GM12874 (cell line): ENCODE results near the gene SRBD1.

Experiments
- TF ChIP-seq, protein P1 (sequence below): IDR thresholded peaks from 2 replicates; pipeline ENCODE4 v1.5.1; 2011; ENCODE audit warnings: low read depth, mild to moderate bottlenecking, control low read depth, low read length, moderate library complexity; ENCODE audit not compliant: insufficient read depth

The SRBD1 gene, protein sequence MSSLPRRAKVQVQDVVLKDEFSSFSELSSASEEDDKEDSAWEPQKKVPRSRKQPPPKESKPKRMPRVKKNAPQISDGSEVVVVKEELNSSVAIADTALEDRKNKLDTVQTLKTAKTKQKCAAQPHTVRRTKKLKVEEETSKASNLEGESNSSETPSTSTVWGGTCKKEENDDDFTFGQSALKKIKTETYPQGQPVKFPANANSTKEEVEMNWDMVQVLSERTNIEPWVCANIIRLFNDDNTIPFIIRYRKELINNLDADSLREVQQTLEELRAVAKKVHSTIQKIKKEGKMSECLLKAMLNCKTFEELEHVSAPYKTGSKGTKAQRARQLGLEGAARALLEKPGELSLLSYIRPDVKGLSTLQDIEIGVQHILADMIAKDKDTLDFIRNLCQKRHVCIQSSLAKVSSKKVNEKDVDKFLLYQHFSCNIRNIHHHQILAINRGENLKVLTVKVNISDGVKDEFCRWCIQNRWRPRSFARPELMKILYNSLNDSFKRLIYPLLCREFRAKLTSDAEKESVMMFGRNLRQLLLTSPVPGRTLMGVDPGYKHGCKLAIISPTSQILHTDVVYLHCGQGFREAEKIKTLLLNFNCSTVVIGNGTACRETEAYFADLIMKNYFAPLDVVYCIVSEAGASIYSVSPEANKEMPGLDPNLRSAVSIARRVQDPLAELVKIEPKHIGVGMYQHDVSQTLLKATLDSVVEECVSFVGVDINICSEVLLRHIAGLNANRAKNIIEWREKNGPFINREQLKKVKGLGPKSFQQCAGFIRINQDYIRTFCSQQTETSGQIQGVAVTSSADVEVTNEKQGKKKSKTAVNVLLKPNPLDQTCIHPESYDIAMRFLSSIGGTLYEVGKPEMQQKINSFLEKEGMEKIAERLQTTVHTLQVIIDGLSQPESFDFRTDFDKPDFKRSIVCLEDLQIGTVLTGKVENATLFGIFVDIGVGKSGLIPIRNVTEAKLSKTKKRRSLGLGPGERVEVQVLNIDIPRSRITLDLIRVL

DNA sequence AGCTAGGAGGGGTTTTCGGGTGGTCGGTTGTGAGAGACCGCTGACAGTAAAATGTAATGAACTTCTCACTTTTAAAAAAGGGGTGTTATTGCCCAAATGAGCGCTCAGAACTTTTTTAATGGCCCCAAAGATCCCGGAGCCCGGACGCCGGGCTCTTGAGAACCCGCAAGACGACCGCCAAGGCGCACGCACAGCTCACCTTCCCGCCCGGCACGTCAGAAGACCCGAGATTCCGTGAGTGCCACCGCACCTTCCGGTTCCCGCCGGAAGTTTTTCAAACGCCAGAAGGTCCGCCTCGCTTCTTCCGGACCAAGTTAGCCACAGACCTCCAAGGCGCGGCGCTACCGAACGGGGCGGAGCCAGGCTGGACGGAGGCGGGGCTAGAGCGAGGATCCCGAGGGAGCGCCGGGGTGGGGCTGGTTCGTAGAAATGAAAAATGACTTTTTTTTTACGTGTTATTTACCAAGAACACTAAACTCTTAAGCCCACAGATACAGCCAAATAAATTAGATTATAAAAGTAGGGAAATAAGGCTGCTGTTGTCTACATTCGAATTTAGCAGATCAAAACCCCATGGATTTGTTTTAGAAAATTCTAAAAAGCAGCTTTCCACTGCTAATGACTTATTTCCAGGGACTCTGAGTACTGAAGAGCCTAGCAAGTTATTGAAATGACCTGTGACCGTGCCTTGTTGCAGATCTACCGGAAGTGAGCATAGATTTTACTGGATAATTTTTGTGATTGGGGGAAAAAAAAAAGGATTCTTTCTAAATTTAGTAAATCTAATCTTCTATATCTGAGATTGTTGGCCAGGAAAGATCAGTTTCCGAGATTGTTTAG, at the start of gene SRBD1:
Gene SRBD1 (minus strand): TSS at position 248 of the 840 bp plus-strand sequence. CDS start 5,826 bp downstream, outside the sequence.
- TF ChIP-seq, protein P1, sequence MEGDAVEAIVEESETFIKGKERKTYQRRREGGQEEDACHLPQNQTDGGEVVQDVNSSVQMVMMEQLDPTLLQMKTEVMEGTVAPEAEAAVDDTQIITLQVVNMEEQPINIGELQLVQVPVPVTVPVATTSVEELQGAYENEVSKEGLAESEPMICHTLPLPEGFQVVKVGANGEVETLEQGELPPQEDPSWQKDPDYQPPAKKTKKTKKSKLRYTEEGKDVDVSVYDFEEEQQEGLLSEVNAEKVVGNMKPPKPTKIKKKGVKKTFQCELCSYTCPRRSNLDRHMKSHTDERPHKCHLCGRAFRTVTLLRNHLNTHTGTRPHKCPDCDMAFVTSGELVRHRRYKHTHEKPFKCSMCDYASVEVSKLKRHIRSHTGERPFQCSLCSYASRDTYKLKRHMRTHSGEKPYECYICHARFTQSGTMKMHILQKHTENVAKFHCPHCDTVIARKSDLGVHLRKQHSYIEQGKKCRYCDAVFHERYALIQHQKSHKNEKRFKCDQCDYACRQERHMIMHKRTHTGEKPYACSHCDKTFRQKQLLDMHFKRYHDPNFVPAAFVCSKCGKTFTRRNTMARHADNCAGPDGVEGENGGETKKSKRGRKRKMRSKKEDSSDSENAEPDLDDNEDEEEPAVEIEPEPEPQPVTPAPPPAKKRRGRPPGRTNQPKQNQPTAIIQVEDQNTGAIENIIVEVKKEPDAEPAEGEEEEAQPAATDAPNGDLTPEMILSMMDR = no peak

DNA sequence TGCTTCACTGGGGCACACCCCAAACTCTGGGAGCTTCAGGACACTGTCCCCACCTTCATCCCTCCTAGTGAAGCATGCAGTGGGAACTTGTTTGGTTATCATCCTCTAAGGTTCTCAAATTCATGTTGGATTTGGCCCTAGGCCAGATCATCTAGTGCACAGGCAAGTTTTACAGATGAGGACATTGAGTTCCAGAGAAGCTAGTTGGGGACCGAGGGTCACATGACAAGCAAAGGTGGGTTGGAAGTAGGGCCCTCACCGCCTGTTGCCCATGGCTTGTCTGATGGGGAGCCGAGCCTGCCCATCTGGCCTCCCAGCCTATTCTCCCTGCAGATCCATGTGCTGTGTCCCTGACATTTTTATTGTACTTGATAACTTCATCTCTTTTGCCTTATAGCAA, 43.2 kb upstream of the SRBD1 start:
- TF ChIP-seq, protein P1 = no peak

DNA sequence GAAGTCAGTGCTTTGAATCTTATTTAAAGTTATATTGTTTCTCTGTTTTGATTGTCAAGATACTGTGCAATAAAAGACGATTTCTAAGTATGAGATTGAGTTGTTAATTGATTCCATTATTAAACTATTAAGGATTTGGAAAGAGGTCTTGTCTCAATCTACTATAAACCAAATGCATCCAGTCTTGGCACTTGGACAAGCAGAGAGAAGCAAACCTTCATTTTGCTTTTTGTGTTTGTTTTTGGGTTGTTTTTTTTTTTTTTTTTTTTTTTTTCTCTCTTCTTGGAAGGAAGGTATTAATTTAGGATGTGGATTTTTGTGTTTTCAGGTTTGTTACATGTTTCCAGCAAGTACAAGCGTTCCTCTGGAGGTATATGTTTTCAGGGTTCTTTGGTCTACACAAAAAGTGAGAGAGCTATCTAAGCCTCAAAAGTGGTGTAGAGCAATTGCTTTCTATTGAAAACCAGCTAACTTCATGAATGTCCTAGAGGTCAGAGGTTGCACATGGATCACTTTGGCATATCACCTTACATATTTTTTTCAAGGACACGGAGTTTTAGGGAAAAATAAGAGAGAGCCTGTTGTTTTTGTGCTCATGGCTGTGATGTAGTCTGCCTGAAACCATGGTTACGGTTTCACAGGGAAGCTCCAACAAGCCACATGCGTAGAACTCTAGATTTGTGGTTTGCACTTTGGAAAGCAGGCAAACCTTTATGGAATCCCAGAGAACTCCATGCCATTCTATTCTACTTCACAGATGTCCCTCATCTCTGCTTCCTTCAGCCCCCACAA, 42.3 kb upstream of the SRBD1 start:
- TF ChIP-seq, protein P1 = no peak

DNA sequence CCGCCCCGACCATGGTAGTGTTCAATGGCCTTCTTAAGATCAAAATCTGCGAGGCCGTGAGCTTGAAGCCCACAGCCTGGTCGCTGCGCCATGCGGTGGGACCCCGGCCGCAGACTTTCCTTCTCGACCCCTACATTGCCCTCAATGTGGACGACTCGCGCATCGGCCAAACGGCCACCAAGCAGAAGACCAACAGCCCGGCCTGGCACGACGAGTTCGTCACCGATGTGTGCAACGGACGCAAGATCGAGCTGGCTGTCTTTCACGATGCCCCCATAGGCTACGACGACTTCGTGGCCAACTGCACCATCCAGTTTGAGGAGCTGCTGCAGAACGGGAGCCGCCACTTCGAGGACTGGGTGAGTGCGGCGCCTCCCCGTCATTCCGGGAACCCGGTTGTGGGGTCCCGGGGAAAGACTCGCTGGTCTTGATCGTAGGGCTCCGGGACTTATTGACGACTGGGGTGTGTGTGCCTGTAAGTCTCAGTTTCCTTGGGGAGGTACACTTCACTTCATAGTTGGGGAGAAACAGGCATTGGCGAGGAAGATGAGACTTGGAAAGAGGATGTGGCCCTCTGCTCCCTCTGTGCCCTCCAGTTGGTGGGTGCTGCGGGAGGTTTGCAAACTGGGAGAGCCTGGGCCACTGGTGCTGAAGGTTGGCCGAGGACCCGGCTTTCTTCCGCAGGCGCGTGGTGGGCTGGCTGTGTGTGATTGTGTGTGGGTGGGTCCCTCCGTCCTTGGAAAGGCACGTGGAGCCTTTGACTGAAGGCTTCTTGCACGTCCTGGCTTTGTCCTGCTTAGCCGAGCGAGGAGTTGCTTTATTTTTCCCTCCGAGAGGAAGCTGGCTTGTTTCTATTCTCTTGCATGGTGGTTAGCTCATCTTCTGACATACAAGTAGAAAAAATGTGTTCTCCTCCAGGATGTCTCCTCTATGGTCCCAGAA, 41.3 kb upstream of the SRBD1 start:
- TF ChIP-seq, protein P1 = no peak

DNA sequence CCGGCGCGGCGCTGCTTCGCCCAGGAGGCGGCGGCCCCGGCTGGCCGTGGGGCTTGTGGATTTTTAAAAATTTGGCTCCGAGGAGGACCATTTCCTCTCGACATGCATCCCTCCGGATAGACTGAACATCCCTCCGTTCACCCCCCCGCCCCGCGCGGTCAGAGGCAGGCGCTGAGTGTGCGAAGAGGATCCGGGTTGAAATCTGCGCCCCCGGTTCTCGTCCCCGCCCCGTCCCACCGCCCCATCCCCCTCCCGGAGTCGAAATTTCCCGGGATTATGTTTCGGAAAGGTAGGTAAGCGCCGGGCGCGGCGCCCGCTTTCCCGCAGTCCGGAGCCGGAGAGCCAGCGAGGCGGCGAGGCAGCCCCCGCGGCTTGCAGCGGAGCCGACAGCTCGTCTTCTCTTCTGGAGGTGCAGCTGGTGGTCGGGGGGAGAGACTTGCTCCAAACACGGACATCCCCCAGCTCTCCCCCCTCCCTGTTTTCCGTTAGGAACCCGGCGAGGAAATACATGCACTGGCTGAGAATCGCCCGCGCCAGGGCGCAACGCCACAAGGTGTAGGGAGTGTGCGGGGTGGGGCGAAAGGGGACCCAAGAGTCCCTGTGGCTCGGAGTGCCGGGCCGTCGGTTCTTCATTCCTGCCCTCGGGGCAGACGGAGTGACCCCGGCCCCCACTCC, 40.5 kb upstream of the SRBD1 start, which contains the start of gene PRKCE:
Gene PRKCE (plus strand): TSS at position 261 of the 675 bp plus-strand sequence.
- TF ChIP-seq, protein P1 = no peak
